Measurements from ENCODE around the gene MED12L.
"Not testable (repeated sequence)": the region's sequence is repeated elsewhere in the genome, so short reads cannot be mapped to it uniquely, and the experiment has no call there.

Gene MED12L

GRCh38 chr3:151085227-151085888 is at the start of gene MED12L:
Gene MED12L, plus strand, starts transcription at chr3:151085664. Its CDS starts 1,263 bp downstream, at chr3:151086927.
- peak; percentile 84 for DNase-seq
- in situ Hi-C loops (cut with MboI; ENCODE audit: low pct_unique_long_range_greater_than_20kb, low sequenced_read_pairs): no loop called here

DNA sequence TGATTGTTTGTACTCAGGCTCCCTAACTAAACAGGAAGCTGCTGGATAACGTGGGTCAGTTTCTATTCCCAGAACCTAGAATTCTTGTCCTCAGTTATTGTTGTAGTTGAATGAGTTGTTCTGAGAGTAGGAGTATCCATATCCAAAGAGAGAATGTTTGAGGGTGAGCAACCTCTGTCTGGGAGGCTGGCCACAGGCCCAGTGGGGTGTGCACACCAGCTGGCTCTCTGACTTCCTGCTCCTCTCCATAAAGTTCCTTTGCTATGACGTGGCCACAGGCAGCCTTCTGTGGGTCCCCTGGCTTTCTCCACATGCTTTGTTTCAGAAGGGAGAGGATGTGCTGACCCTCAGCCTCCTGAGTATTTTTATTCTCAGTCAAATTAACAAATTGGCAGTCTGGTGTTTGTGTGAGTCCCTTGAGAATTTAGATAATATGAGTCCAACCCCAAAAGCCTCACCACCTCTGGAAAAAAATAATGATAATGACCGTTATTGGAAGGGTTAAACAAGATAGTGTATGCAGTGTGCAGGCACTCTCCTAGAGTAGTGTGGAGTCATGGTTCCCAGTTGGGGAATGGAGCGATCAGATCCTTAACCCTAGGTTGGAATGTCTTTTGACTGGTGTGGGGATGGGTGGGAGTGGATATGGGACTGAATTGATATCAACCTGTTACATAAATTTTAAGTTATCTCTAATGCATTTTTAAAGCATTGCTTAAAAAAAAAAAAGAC is 47.6 kb upstream of the MED12L start:
- DNase-seq: peak; percentile 11
- in situ Hi-C loops (cut with MboI; ENCODE audit: low pct_unique_long_range_greater_than_20kb, low sequenced_read_pairs): no loop called here

GRCh38 chr3:151044706-151045105 is 40.8 kb upstream of the MED12L start:
- in situ Hi-C loops (cut with MboI; ENCODE audit: low pct_unique_long_range_greater_than_20kb, low sequenced_read_pairs): no loop called here
- DNase-seq: no peak

DNA sequence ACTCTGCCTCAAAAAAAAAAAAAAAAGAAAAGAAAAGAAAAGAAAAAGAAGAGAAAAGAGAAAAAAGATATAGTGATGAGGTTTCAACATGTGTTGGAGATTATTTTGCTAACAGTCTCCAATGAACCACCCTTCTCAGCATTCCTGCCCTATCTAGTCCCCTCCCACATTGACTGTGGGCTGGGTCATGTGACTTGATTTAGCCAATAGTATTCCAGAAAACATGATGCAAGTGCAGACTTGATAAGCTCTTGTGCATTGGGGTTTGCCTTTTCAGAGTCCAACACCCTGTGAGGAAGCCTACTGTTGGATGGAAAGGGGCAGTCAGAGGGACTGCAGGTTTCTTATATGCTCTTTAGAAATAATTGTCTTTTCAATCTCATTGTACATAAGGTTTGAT is 37.8 kb upstream of the MED12L start:
- DNase-seq: no peak
- in situ Hi-C loops (cut with MboI; ENCODE audit: low pct_unique_long_range_greater_than_20kb, low sequenced_read_pairs): no loop called here

GRCh38 chr3:151051533-151051932 is 33.9 kb upstream of the MED12L start:
- in situ Hi-C loops (cut with MboI; ENCODE audit: low pct_unique_long_range_greater_than_20kb, low sequenced_read_pairs): no loop called here
- no peak for DNase-seq

DNA sequence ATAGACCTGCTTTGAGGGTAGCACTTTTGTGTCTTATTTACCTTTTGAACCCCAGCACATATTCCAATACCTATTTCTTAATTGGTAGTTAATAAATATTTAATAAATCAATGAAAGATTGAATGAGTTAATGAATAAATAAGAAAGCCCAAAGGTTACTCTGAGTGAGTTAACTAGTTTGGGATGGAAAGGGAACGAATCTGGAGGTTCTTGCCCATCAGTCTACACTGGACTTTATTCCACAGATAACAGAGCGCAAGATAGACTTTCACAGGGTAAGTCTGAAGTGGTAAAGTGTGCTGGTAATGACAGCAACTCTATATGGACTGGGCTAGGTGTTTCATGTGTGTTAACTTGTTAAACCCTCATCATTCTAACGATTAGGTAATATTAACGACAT is 33.1 kb upstream of the MED12L start:
- in situ Hi-C loops (cut with MboI; ENCODE audit: low pct_unique_long_range_greater_than_20kb, low sequenced_read_pairs): no loop called here
- no peak for DNase-seq

- in situ Hi-C loops (cut with MboI; ENCODE audit: low pct_unique_long_range_greater_than_20kb, low sequenced_read_pairs): no loop called here
- DNase-seq: no peak
Measured at GRCh38 chr3:151052756-151053155, 32.7 kb upstream of the MED12L start.

DNA sequence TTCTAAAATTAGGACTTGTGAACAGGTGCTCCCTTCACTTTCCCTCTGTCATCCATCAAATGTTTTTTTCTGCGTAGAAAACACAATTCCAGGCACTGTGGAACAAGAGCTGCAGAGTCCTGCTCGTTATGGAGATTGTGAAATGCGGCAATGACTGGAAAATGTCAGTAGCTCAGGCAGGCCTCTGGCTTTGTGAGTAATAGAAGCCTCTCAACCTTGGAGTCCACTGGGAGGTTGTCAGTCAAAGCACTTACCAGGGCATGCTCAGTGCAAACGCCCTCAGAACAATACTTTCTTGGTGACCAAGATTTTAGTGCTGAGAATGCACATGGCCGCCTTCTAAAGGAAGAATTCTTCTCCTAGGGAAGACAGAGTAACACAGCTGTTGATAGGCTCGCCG is 26.7 kb upstream of the MED12L start:
- DNase-seq: no peak
- in situ Hi-C loops (cut with MboI; ENCODE audit: low pct_unique_long_range_greater_than_20kb, low sequenced_read_pairs): no loop called here

DNA sequence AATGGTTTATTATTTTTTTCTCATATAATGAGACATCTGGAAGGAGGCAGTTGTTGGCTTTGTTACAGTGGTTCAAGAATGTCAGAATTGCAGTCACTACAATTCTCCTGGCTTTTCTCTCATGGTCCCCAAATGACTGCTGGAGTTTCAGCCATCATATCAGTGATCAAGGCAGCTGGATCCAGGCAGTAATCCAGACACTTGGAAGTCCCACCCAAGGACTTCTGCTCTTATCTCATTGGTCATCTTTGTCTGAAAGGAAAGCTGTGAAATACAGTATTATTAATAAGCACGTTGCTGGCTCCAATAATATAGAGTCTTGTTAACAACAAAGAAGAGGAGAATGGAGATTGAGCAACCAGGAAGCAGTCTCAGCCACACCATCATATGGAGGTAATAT is 22.9 kb upstream of the MED12L start:
- in situ Hi-C loops (cut with MboI; ENCODE audit: low pct_unique_long_range_greater_than_20kb, low sequenced_read_pairs): no loop called here

DNA sequence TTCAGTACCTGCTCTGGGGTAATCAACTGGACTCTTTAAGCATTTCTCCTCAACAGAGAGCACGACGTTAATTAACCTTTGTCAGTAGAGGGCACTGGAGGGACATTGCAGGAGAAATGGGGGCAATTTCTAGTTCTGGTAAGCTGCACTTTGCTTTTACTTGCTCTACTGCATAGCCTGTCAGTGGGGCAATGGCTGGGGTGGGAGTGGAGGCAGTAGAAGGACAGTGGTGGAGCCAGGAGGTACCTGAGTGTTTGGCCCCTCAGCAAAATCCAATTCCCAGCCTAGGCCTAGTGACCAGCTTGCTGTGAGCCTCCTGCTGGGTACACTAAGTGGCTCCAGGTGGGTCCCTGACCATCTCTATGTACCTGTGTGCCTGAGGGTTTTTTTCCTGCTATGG is 18.3 kb upstream of the MED12L start:
- DNase-seq: peak; percentile 59
- in situ Hi-C loops (cut with MboI; ENCODE audit: low pct_unique_long_range_greater_than_20kb, low sequenced_read_pairs): no loop called here

More for the DNA sequence above, 22.9 kb upstream of the MED12L start:
- no peak for DNase-seq

DNA sequence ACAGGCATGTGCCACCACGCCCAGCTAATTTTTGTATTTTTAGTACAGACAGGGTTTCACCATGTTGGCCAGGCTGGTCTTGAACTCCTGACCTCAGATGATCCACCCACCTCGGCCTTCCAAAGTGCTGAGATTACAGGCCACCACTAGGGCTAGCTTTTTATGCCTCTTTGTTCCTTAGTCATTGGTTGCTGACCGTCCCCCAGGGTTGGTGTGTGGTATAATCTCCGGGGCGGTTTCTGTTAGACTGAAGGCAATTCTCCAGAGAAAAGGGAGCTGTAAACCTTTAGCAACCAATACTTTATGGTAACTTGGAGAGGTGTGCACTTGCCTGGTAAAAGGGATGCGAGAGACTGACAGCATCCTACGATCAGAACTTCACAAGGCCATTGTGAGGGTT is 12.6 kb upstream of the MED12L start:
- in situ Hi-C loops (cut with MboI; ENCODE audit: low pct_unique_long_range_greater_than_20kb, low sequenced_read_pairs); DNase-seq: not testable (repeated sequence)

GRCh38 chr3:151074256-151074655 is 11.2 kb upstream of the MED12L start:
- in situ Hi-C loops (cut with MboI; ENCODE audit: low pct_unique_long_range_greater_than_20kb, low sequenced_read_pairs): no loop called here

DNA sequence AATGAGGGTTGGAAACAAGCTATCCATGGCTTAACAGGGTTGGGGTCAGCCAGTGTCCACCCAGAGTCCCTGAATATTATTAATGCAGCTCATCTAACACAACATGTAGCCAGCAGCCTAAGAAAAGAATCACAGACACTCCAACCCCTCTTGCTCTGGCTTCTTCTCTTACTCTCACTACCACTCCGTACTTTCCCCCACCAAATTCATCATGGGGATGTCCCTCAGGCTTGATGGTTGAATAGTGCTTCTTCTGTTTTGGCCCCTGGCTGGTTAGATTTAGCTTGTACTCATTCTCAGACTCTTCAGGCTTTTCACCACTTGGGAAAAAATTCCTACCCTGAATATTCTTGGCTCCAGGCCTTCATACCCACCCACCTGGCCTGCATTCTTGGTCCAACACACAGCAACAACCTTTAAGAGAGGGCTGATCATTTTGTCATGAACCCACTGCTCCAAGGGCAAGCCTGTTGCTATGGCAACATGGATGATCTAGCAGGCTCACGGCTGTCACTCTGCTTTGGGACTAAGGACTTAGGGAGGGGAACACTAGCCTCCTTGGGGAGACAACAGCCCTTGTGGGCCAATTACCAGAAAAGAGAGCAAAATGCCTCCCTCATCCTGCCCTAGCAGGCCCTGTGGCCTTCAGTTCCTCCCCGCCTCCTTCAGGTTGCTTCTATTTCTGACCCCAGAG is 9.4 kb upstream of the MED12L start:
- DNase-seq: no peak
- in situ Hi-C loops (cut with MboI; ENCODE audit: low pct_unique_long_range_greater_than_20kb, low sequenced_read_pairs): no loop called here

More at GRCh38 chr3:151074256-151074655, 11.2 kb upstream of the MED12L start:
- no peak for DNase-seq

- no peak for DNase-seq
- in situ Hi-C loops (cut with MboI; ENCODE audit: low pct_unique_long_range_greater_than_20kb, low sequenced_read_pairs): no loop called here
Measured at GRCh38 chr3:151076626-151077025, 8.8 kb upstream of the MED12L start.

- DNase-seq; in situ Hi-C loops (cut with MboI; ENCODE audit: low pct_unique_long_range_greater_than_20kb, low sequenced_read_pairs): not testable (repeated sequence)
Measured at GRCh38 chr3:151081082-151081481, 4.4 kb upstream of the MED12L start.

GRCh38 chr3:151082880-151083838 is 2.3 kb upstream of the MED12L start:
- DNase-seq: no peak
- in situ Hi-C loops (cut with MboI; ENCODE audit: low pct_unique_long_range_greater_than_20kb, low sequenced_read_pairs): no loop called here

GRCh38 chr3:151084893-151085226 is 604 bp upstream of the MED12L start:
- DNase-seq: no peak
- in situ Hi-C loops (cut with MboI; ENCODE audit: low pct_unique_long_range_greater_than_20kb, low sequenced_read_pairs): no loop called here

- DNase-seq: peak; percentile 37
- in situ Hi-C loops (cut with MboI; ENCODE audit: low pct_unique_long_range_greater_than_20kb, low sequenced_read_pairs): no loop called here
Measured at GRCh38 chr3:151085889-151086483, 522 bp downstream of the MED12L start.
